ENCODE data around the gene PHYKPL. TPM values are rescaled to one million over a fixed set of nuclear protein-coding genes. Genes with fewer than 3 reads are reported as not detected.

Gene PHYKPL
- total and polyA plus RNA-seq, 2 experiments from 2014 or later = 57.0 to 58.7 TPM

DNA sequence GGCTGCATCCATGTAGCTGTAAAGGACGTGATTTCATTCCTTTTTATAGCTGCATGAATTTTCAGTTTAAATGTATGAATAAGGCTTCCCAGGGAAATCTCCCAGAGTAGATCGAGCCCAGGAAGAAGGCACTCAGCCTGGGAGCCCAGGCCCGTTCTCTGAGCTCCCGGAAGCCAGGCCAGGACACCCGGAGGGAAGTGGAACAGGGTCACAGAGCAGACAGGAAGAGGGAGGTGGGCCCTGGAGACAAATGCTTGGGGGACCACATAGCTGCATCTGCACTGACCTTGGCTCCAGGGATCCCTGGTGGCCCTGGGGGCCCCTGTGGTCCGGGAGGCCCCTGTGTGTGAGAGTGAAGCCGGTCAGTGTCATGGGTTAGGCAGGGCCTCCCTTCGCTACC lies 19.7 kb upstream of the PHYKPL start:
- no peak for TF ChIP-seq CTCF (IDR thresholded peaks at IDR 0.05; ENCODE audit: low read depth, low read length)
- H3K36me3 ChIP-seq = no peaks in the 10 kb centered on the region
- H3K27me3 ChIP-seq = no peaks in the 10 kb centered on the region
- DNase-seq (ENCODE audit: low read depth in 1 of 2, low spot score in 1 of 2) = no peak
- H3K4me3 ChIP-seq = no peak overlapping the region
- no peaks in the 10 kb centered on the region for H3K9me3 ChIP-seq (ENCODE audit: low read depth)
- H3K4me1 ChIP-seq (ENCODE audit: low read depth) = no peaks in the 10 kb centered on the region
- H3K27ac ChIP-seq = no peak overlapping the region

DNA sequence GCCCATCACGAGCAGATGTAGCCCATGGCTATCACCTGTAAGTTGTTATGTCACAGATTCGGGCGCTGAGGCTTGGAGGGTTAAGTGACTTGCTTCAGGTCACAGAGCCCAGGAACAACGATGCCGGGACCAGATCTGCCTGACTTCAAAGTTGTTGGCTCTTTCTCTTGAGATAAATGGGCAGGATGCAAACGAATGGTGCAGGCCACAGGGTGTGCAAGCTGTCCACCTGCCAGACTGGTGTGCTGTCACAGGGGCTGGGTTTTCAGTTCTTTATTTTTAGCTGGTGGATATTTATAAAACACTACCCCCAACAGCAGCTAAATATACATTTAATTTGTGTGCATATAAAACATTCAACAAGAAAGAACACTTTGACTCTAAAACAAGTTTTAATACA lies 17.7 kb upstream of the PHYKPL start:
- H3K27me3 ChIP-seq = no peaks in the 10 kb centered on the region
- no peak overlapping the region for H3K27ac ChIP-seq
- DNase-seq (ENCODE audit: low read depth in 1 of 2, low spot score in 1 of 2) = no peak
- no peak for TF ChIP-seq CTCF (IDR thresholded peaks at IDR 0.05; ENCODE audit: low read depth, low read length)
- no peaks in the 10 kb centered on the region for H3K9me3 ChIP-seq (ENCODE audit: low read depth)
- no peak overlapping the region for H3K4me3 ChIP-seq
- no peaks in the 10 kb centered on the region for H3K4me1 ChIP-seq (ENCODE audit: low read depth)
- H3K36me3 ChIP-seq = no peaks in the 10 kb centered on the region

- Histone ChIP-seq H3K9me3 (ENCODE audit: low read depth) (no peaks in the 10 kb centered on the region), H3K36me3 (no peaks in the 10 kb centered on the region), H3K4me1 (ENCODE audit: low read depth) (no peaks in the 10 kb centered on the region), H3K27me3 (no peaks in the 10 kb centered on the region), H3K27ac (no peak overlapping the region), H3K4me3 (no peak overlapping the region)
- DNase-seq (ENCODE audit: low read depth in 1 of 2, low spot score in 1 of 2) = peak in 1 of 2 donors; percentile 69
- no peak for TF ChIP-seq CTCF (IDR thresholded peaks at IDR 0.05; ENCODE audit: low read depth, low read length)
Measured at GRCh38 chr5:178249191-178249989, 16.8 kb upstream of the PHYKPL start.

DNA sequence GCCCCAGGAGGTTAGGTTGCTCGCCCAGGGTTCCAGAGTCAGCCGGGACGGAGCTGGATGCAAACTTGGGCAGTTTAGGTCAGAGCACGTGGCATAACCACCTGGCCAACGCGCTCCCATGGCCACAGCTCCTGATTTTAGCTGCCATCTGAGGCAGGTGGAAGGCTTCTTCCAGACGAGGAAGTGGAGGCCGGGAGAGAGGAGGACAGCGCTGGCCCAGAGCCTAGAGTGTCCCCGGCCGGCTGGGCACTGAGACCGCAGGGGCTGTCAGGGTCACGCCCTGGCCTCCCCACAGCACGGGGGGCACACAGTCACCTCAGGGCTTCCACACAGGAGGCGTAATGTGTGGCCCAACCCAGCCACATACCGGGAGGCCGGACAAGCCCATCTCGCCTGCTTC lies 16.1 kb upstream of the PHYKPL start:
- Histone ChIP-seq H3K4me3 (no peak overlapping the region), H3K27me3 (no peaks in the 10 kb centered on the region), H3K36me3 (no peaks in the 10 kb centered on the region), H3K4me1 (ENCODE audit: low read depth) (no peaks in the 10 kb centered on the region), H3K27ac (no peak overlapping the region), H3K9me3 (ENCODE audit: low read depth) (no peaks in the 10 kb centered on the region)
- no peak for DNase-seq (ENCODE audit: low read depth in 1 of 2, low spot score in 1 of 2)
- no peak for TF ChIP-seq CTCF (IDR thresholded peaks at IDR 0.05; ENCODE audit: low read depth, low read length)

DNA sequence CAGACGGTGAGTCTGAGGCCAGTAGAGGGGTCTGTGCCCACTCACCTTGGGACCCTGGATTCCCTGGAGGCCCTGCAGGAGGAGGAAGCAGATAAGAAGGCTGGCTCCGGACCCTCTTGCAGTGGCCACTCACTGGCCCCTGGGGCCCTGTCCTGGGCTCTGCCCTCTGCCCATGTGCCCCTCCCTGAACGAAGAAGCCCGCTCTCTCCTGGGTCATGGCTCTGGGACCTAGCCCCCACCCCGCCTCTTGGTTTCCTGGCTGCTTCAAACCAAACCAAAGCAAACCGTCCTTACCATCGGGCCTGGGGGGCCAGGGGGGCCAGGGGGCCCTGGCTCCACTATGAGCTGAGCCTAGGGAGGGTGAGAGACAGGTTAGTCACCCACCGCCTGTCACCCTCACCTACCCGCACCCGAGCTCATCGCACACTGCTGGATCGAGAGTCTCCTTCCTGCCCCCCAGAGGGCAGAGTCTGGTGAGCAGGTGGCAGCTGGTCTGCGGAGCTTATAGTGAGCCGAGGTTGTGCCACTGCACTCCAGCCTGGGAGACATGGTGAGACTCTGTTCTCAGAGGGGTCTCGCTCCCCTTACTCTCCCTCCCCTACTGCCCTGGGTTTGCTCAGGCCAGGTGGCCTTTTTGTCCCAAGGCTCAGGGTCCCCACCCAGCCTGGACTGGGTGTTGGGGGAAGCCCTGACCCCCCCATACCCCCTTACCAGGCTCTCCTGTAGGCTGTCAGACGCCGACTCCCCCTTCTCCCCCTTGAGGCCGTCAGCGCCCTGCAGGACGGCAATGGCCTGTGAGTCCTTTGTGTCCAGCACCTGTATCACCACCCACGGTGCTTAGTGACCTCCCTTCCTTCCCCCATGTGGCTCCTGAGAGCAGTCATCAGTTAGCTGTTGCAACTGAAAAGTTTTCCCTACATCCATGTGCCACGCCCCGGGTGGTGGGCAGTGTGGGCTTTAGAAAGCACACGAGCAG lies 15.2 kb upstream of the PHYKPL start:
- Histone ChIP-seq H3K4me3 (no peak overlapping the region), H3K27me3 (no peaks in the 10 kb centered on the region), H3K9me3 (ENCODE audit: low read depth) (no peaks in the 10 kb centered on the region), H3K36me3 (no peaks in the 10 kb centered on the region), H3K27ac (no peak overlapping the region), H3K4me1 (ENCODE audit: low read depth) (no peaks in the 10 kb centered on the region)
- no peak for TF ChIP-seq CTCF (IDR thresholded peaks at IDR 0.05; ENCODE audit: low read depth, low read length)
- DNase-seq (ENCODE audit: low read depth in 1 of 2, low spot score in 1 of 2) = no peak
